HCT116 (cell line): ENCODE results near the gene WFDC8. TPM values are rescaled to one million over a fixed set of nuclear protein-coding genes. Genes with fewer than 3 reads are reported as not detected.

Experiments
- ATAC-seq: fragments of 200-7000 bp; cut with Tn5 transposase; 2 replicates; pipeline ENCODE4 v1.9.1; 2020; ENCODE audit warnings: mild to moderate bottlenecking, moderate library complexity
- BruUV-seq: library from RNA; stranded (reverse); fragments of 400-500 nt; replicated peaks from 2 replicates; lab custom pipeline; 2021; lab: Mats Ljungman, UMichigan
- CTCF ChIA-PET: fragments of 300-600 bp; sonication (Branson Sonifier 250); formaldehyde crosslinking; loops from one replicate; lab custom pipeline; 2021; ENCODE audit warnings: antibody characterized with exemption; lab: Charles Lee
- POLR2A ChIA-PET: fragments of 300-600, 350-600 bp; sonication (Branson Sonifier 250); formaldehyde crosslinking; loops from one replicate; lab custom pipeline; 2021; ENCODE audit warnings: antibody characterized with exemption; lab: Charles Lee
- RAD21 ChIA-PET, 2 experiments: fragments of 300-600 bp; sonication (Branson Sonifier 250); formaldehyde crosslinking; loops; one replicate each; lab custom pipeline; 2023; ENCODE audit warnings: low total read pairs in 2 of 2; ENCODE audit not compliant: uncharacterized antibody in 2 of 2, unreplicated experiment in 2 of 2, low non-redundant PET in 1 of 2; lab: Charles Lee
- DNase-seq: peaks from one replicate; pipeline ENCODE4 v3.0.0-alpha.2; 2010; ENCODE audit warnings: low read depth, low spot score
- H2AFZ ChIP-seq: fragments of 200-600 bp; shearing (Covaris generic), sonication (generic); 2 replicates; pipeline ENCODE4 v1.6.1; 2017; ENCODE audit warnings: low read depth, mixed run types, mixed read lengths, antibody characterized with exemption, low read length; ENCODE audit not compliant: poor library complexity, severe bottlenecking
- H3K27ac ChIP-seq: 2 replicates; pipeline ENCODE4 v1.5.1; 2012; ENCODE audit warnings: low read depth, low read length
- H3K27me3 ChIP-seq: fragments of 200-600 bp; sonication (generic); 2 replicates; pipeline ENCODE4 v1.6.1; 2016; ENCODE audit warnings: mixed run types, low read length, mixed read lengths; ENCODE audit not compliant: insufficient read depth
- H3K36me3 ChIP-seq, 2 experiments: fragments of 200-500 bp in 1 of 2; fragments of 200-600 bp in 1 of 2; sonication (Bioruptor generic) in 1 of 2; sonication (generic) in 1 of 2; 2 replicates each; pipeline versions ENCODE4 v1.5.1 to v1.6.1; 2014 to 2016; ENCODE audit warnings: low read length in 2 of 2, inconsistent platforms in 1 of 2, mixed read lengths in 1 of 2, mixed run types in 1 of 2; ENCODE audit not compliant: insufficient read depth in 2 of 2, control insufficient read depth in 1 of 2
- H3K4me1 ChIP-seq, 2 experiments: fragments of 200-600 bp in 1 of 2; sonication (generic) in 1 of 2; 2 replicates each; pipeline versions ENCODE4 v1.5.1 to v1.6.1; 2012 to 2017; ENCODE audit warnings: low read length in 2 of 2, inconsistent platforms in 1 of 2, mild to moderate bottlenecking in 1 of 2, mixed read lengths in 1 of 2, mixed run types in 1 of 2, moderate library complexity in 1 of 2; ENCODE audit not compliant: insufficient read depth in 2 of 2, control insufficient read depth in 1 of 2
- H3K4me2 ChIP-seq: fragments of 200-600 bp; sonication (generic); 2 replicates; pipeline ENCODE4 v1.6.1; 2017; ENCODE audit warnings: mixed run types, low read length, mixed read lengths
- H3K4me3 ChIP-seq, 2 experiments: fragments of 200-600 bp in 1 of 2; sonication (generic) in 1 of 2; replicated peaks in 1 of 2; 2 replicates each; pipeline ENCODE4 v1.5.1; 2011 to 2016; ENCODE audit warnings: low read length in 2 of 2, control low read depth in 1 of 2, low read depth in 1 of 2, mild to moderate bottlenecking in 1 of 2, mixed read lengths in 1 of 2, mixed run types in 1 of 2
- H3K79me2 ChIP-seq: fragments of 200-600 bp; sonication (generic); 2 replicates; pipeline ENCODE4 v1.6.1; 2017; ENCODE audit warnings: mild to moderate bottlenecking, mixed run types, low read length, moderate library complexity, mixed read lengths; ENCODE audit not compliant: insufficient read depth
- H3K9ac ChIP-seq: fragments of 200-600 bp; sonication (generic); 2 replicates; pipeline ENCODE4 v1.6.1; 2016; ENCODE audit warnings: low read length, mixed read lengths
- H3K9me2 ChIP-seq: fragments of 200-600 bp; sonication (generic), shearing (Covaris generic); 2 replicates; pipeline ENCODE4 v1.6.1; 2017; ENCODE audit warnings: mixed run types, mild to moderate bottlenecking, moderate library complexity; ENCODE audit not compliant: insufficient read depth
- H3K9me3 ChIP-seq, 2 experiments: fragments of 200-500 bp in 1 of 2; fragments of 200-600 bp in 1 of 2; sonication (Bioruptor generic) in 1 of 2; sonication (generic) in 1 of 2; 2 replicates each; pipeline ENCODE4 v1.6.1; 2014 to 2017; ENCODE audit warnings: low read length in 2 of 2, mixed read lengths in 2 of 2, inconsistent platforms in 1 of 2, low read depth in 1 of 2, mild to moderate bottlenecking in 1 of 2, mixed run types in 1 of 2, moderate library complexity in 1 of 2; ENCODE audit not compliant: control insufficient read depth in 1 of 2, insufficient read depth in 1 of 2
- H4K20me1 ChIP-seq: fragments of 200-600 bp; sonication (generic), shearing (Covaris generic); 2 replicates; pipeline ENCODE4 v1.6.1; 2017; ENCODE audit warnings: mixed run types, mild to moderate bottlenecking, moderate library complexity; ENCODE audit not compliant: insufficient read depth
- CEBPB ChIP-seq: IDR thresholded peaks from 2 replicates; pipeline ENCODE4 v1.6.1; 2012; ENCODE audit warnings: low read depth
- EZH2 ChIP-seq: fragments of 200-600 bp; sonication (generic); IDR thresholded peaks from 2 replicates; pipeline ENCODE4 v1.6.1; 2017; ENCODE audit warnings: antibody characterized with exemption, mixed run types
- FOSL1 ChIP-seq: IDR thresholded peaks from 2 replicates; pipeline ENCODE4 v1.6.1; 2012; ENCODE audit warnings: low read depth
- JUND ChIP-seq: IDR thresholded peaks from 2 replicates; pipeline ENCODE4 v1.6.1; 2012
- POLR2A ChIP-seq: IDR thresholded peaks from 2 replicates; pipeline ENCODE4 v1.7.0; 2011; ENCODE audit warnings: borderline replicate concordance; ENCODE audit not compliant: insufficient read depth, insufficient read length; ENCODE audit errors: extremely low read depth
- SIN3A ChIP-seq: IDR thresholded peaks from 2 replicates; pipeline ENCODE4 v1.6.1; 2012; ENCODE audit warnings: low read depth
- SP1 ChIP-seq: IDR thresholded peaks from 2 replicates; pipeline ENCODE4 v1.6.1; 2012; ENCODE audit warnings: low read depth
- SRF ChIP-seq: IDR thresholded peaks from 2 replicates; pipeline ENCODE4 v1.6.1; 2012; ENCODE audit warnings: low read depth
- intact Hi-C: fragments of 100-400 bp; cut with micrococcal nuclease; formaldehyde crosslinking; loops from 2 replicates; pipeline ENCODE4 v1.10.0; 2022
- total RNA-seq: library from RNA; stranded (reverse); gene quantifications from one replicate; pipeline ENCODE4 v1.2.1, GENCODE V29; 2021; ENCODE audit not compliant: unreplicated experiment
- TF ChIP-seq, protein P1 (sequence below), 3 experiments: fragments of 200-600 bp in 1 of 3; sonication (generic) in 1 of 3; IDR thresholded peaks in 2 of 3; conservative IDR thresholded peaks in 1 of 3; 2 replicates each; pipeline ENCODE4 v1.5.1; 2012 to 2017; ENCODE audit warnings: low read depth in 2 of 3, low read length in 2 of 3, antibody characterized with exemption in 1 of 3, borderline replicate concordance in 1 of 3, control low read depth in 1 of 3, mild to moderate bottlenecking in 1 of 3, mixed read lengths in 1 of 3, mixed run types in 1 of 3, moderate library complexity in 1 of 3; ENCODE audit not compliant: insufficient read depth in 1 of 3
- TF ChIP-seq, protein P2 (sequence below): IDR thresholded peaks from 2 replicates; pipeline ENCODE4 v1.6.1; 2012; ENCODE audit warnings: low read depth

Gene WFDC8
- total RNA-seq, 1 experiment from 2014 or later, result not detected

DNA sequence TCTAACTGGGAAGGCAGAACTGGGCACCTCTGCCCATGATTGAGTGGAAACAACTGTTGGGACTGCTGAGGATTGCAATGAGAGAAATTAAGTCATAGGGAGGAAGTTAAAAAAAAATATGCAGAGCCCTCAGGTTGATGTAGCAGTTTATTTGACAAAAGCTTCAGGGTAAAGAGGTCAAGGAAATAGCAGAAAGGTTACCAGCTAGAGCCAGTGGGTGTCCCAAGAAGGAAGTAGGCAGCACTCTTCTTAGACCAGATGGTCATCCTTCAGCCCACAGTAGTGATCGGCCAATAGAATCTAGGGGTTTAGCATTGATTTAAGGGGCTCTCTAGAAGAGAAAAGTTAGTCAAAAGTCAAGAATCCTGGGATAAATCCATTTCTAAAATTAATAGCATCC lies 28.7 kb upstream of the WFDC8 start:
- Histone ChIP-seq H4K20me1 (no peaks in the 10 kb centered on the region), H2AFZ (no peak overlapping the region), H3K4me2 (no peak overlapping the region), H3K9me3 (peaks cover 5 to 11% of the 10 kb centered on the region in 2 experiments; a peak in 3 of 4 replicates), H3K27ac (no peak overlapping the region), H3K9me2 (no peaks in the 10 kb centered on the region), H3K36me3 (no peaks in the 10 kb centered on the region), H3K27me3 (no peaks in the 10 kb centered on the region), H3K9ac (no peak overlapping the region), H3K4me3 (no peak overlapping the region), H3K4me1 (peaks cover 5 to 19% of the 10 kb centered on the region in 2 experiments; a peak in 3 of 4 replicates), H3K79me2 (no peaks in the 10 kb centered on the region)
- ChIA-PET RAD21 (no interaction called here), POLR2A (no interaction called here), CTCF (no interaction called here)
- ATAC-seq, result no peak
- intact Hi-C loops, result no loop called here
- no peak for DNase-seq
- no peak for TF ChIP-seq POLR2A
- no peak for TF ChIP-seq FOSL1
- TF ChIP-seq JUND, result no peak
- TF ChIP-seq, protein P1, sequence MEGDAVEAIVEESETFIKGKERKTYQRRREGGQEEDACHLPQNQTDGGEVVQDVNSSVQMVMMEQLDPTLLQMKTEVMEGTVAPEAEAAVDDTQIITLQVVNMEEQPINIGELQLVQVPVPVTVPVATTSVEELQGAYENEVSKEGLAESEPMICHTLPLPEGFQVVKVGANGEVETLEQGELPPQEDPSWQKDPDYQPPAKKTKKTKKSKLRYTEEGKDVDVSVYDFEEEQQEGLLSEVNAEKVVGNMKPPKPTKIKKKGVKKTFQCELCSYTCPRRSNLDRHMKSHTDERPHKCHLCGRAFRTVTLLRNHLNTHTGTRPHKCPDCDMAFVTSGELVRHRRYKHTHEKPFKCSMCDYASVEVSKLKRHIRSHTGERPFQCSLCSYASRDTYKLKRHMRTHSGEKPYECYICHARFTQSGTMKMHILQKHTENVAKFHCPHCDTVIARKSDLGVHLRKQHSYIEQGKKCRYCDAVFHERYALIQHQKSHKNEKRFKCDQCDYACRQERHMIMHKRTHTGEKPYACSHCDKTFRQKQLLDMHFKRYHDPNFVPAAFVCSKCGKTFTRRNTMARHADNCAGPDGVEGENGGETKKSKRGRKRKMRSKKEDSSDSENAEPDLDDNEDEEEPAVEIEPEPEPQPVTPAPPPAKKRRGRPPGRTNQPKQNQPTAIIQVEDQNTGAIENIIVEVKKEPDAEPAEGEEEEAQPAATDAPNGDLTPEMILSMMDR (IDR thresholded peaks at IDR 0.05 in 2 of 3, conservative IDR thresholded peaks at IDR 0.05 in 1 of 3; ENCODE audit: borderline replicate concordance in 1 of 3, insufficient read depth in 1 of 3, low read depth in 2 of 3, low read length in 2 of 3), result no peak
- TF ChIP-seq SIN3A, result no peak
- no peak for TF ChIP-seq EZH2
- no peak for TF ChIP-seq SRF
- no peak for TF ChIP-seq CEBPB
- TF ChIP-seq SP1, result no peak
- TF ChIP-seq, protein P2, sequence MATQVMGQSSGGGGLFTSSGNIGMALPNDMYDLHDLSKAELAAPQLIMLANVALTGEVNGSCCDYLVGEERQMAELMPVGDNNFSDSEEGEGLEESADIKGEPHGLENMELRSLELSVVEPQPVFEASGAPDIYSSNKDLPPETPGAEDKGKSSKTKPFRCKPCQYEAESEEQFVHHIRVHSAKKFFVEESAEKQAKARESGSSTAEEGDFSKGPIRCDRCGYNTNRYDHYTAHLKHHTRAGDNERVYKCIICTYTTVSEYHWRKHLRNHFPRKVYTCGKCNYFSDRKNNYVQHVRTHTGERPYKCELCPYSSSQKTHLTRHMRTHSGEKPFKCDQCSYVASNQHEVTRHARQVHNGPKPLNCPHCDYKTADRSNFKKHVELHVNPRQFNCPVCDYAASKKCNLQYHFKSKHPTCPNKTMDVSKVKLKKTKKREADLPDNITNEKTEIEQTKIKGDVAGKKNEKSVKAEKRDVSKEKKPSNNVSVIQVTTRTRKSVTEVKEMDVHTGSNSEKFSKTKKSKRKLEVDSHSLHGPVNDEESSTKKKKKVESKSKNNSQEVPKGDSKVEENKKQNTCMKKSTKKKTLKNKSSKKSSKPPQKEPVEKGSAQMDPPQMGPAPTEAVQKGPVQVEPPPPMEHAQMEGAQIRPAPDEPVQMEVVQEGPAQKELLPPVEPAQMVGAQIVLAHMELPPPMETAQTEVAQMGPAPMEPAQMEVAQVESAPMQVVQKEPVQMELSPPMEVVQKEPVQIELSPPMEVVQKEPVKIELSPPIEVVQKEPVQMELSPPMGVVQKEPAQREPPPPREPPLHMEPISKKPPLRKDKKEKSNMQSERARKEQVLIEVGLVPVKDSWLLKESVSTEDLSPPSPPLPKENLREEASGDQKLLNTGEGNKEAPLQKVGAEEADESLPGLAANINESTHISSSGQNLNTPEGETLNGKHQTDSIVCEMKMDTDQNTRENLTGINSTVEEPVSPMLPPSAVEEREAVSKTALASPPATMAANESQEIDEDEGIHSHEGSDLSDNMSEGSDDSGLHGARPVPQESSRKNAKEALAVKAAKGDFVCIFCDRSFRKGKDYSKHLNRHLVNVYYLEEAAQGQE, result no peak
- BruUV-seq, result no TSS peak
